Endothelial cell of umbilical vein (primary cell): ENCODE measurements around the gene LARGE1.

ENCODE experiments used
- CTCF ChIP-seq, 2 donors: IDR thresholded peaks; 1 replicate in 1 of 2; 2 replicates in 1 of 2; pipeline ENCODE4 v1.5.1; 2011; ENCODE audit warnings: low read length in 2 of 2, mild to moderate bottlenecking in 2 of 2, moderate library complexity in 2 of 2, control low read depth in 1 of 2, inconsistent platforms in 1 of 2, low read depth in 1 of 2; ENCODE audit not compliant: insufficient read depth in 1 of 2; ENCODE audit errors: extremely low read depth in 1 of 2
- EZH2 ChIP-seq: IDR thresholded peaks from 2 replicates; pipeline ENCODE4 v1.6.1; 2012; ENCODE audit warnings: borderline replicate concordance, low read depth, mild to moderate bottlenecking, moderate library complexity, low read length, inconsistent platforms; ENCODE audit not compliant: severe bottlenecking
- MAX ChIP-seq: IDR thresholded peaks from 2 replicates; pipeline ENCODE4 v1.6.1; 2011; ENCODE audit not compliant: insufficient read depth, insufficient read length
- MYC ChIP-seq: IDR thresholded peaks from one replicate; pipeline ENCODE4 v1.6.1; 2011; ENCODE audit warnings: mild to moderate bottlenecking, low read depth, low read length
- POLR2AphosphoS5 ChIP-seq: IDR thresholded peaks from 2 replicates; pipeline ENCODE4 v1.6.1; 2012; ENCODE audit warnings: low read depth, mild to moderate bottlenecking, control low read depth, low read length, moderate library complexity; ENCODE audit not compliant: insufficient read depth

GRCh38 chr22:33688903-33689302 is 231.4 kb downstream of the LARGE1 start:
- TF ChIP-seq EZH2 (no peak), MYC (no peak), CTCF (IDR thresholded peaks at IDR 0.05; ENCODE audit: extremely low read depth in 1 of 2, insufficient read depth in 1 of 2, low read depth in 1 of 2, low read length in 2 of 2) (no peak), POLR2AphosphoS5 (no peak), MAX (no peak)
